Ecto neural progenitor cell (in vitro differentiated cells): ENCODE measurements around the gene HDAC4.
"Not testable (repeated sequence)": the region's sequence is repeated elsewhere in the genome, so short reads cannot be mapped to it uniquely, and the experiment has no call there.

ENCODE experiments used
- DNase-seq: peaks from one replicate; pipeline ENCODE4 v3.0.0-alpha.2; 2018; ENCODE audit warnings: low spot score

HDAC4 gene

GRCh38 chr2:239294571-239295054 is 106.2 kb downstream of the HDAC4 start:
- DNase-seq, result no peak

GRCh38 chr2:239293775-239294430 is 106.9 kb downstream of the HDAC4 start:
- DNase-seq, result no peak

GRCh38 chr2:239292959-239293774 is 107.7 kb downstream of the HDAC4 start:
- DNase-seq, result no peak

- DNase-seq, result no peak
Measured at GRCh38 chr2:239292531-239292930, 108.3 kb downstream of the HDAC4 start.

GRCh38 chr2:239291475-239292350 is 109.1 kb downstream of the HDAC4 start:
- peak; percentile 84 for DNase-seq

GRCh38 chr2:239290618-239291474 is 110.0 kb downstream of the HDAC4 start:
- no peak for DNase-seq

- no peak for DNase-seq
Measured at GRCh38 chr2:239289545-239289944, 111.3 kb downstream of the HDAC4 start.

GRCh38 chr2:239288951-239289511 is 111.8 kb downstream of the HDAC4 start:
- no peak for DNase-seq

- DNase-seq, result no peak
Measured at GRCh38 chr2:239288237-239288636, 112.6 kb downstream of the HDAC4 start.

- no peak for DNase-seq
Measured at GRCh38 chr2:239287461-239287860, 113.4 kb downstream of the HDAC4 start.

- no peak for DNase-seq
Measured at GRCh38 chr2:239286901-239287300, 113.9 kb downstream of the HDAC4 start.

GRCh38 chr2:239285932-239286230 is 114.9 kb downstream of the HDAC4 start:
- no peak for DNase-seq

- no peak for DNase-seq
Measured at GRCh38 chr2:239285071-239285931, 115.5 kb downstream of the HDAC4 start.

- no peak for DNase-seq
Measured at GRCh38 chr2:239283961-239284795, 116.6 kb downstream of the HDAC4 start.

- no peak for DNase-seq
Measured at GRCh38 chr2:239283288-239283945, 117.4 kb downstream of the HDAC4 start.

- DNase-seq, result no peak
Measured at GRCh38 chr2:239282448-239283287, 118.2 kb downstream of the HDAC4 start.

GRCh38 chr2:239280296-239281017 is 120.4 kb downstream of the HDAC4 start:
- DNase-seq, result not testable (repeated sequence)
